Keratinocyte (primary cell): ENCODE results near the gene TM2D3.

Source experiments
- CTCF ChIP-seq, 3 experiments: IDR thresholded peaks in 1 of 3; conservative IDR thresholded peaks in 1 of 3; optimal IDR thresholded peaks in 1 of 3; 2 replicates in 2 of 3; 3 replicates in 1 of 3; pipeline versions ENCODE3 to v1.5.1; 2011; ENCODE audit warnings: low read length in 3 of 3, mild to moderate bottlenecking in 3 of 3, moderate library complexity in 2 of 3, control low read depth in 1 of 3, inconsistent platforms in 1 of 3; ENCODE audit not compliant: insufficient read depth in 2 of 3; ENCODE audit errors: extremely low read depth in 1 of 3
- EZH2 ChIP-seq: IDR thresholded peaks from one replicate; pipeline ENCODE4 v1.6.1; 2012; ENCODE audit warnings: inconsistent platforms, mild to moderate bottlenecking, low read length, moderate library complexity

DNA sequence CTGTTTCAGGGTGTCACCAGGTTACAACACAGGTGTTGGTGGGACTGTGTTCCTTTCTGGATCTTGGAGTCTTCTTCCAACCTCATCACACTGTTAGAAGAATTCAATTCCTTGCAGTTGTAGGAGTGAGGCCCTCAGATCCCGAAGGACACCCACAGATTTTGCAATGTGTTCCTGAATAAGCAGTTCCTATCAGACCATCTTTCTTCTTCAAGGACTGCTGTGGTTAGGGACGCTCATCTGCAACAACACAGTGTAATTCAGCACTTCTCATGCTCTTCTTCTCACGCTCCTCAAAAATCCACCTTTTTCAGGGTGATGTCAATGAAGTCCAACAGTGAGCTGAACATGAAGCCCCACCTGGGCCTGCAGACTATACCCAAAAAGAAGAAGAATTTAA is 18.8 kb downstream of the TM2D3 start:
- TF ChIP-seq CTCF (optimal IDR thresholded peaks at IDR 0.05 in 1 of 3, IDR thresholded peaks at IDR 0.05 in 1 of 3, conservative IDR thresholded peaks at IDR 0.05 in 1 of 3; ENCODE audit: extremely low read depth in 1 of 3, insufficient read depth in 2 of 3, low read length in 3 of 3): no peak
- no peak for TF ChIP-seq EZH2
